ENCODE data around the gene NATD1. TPM values are rescaled to one million over a fixed set of nuclear protein-coding genes. Genes with fewer than 3 reads are reported as not detected.

The NATD1 gene
- total RNA-seq, 4 donors from 2014 or later, result 2.4 to 5.1 (median 3.2) TPM

DNA sequence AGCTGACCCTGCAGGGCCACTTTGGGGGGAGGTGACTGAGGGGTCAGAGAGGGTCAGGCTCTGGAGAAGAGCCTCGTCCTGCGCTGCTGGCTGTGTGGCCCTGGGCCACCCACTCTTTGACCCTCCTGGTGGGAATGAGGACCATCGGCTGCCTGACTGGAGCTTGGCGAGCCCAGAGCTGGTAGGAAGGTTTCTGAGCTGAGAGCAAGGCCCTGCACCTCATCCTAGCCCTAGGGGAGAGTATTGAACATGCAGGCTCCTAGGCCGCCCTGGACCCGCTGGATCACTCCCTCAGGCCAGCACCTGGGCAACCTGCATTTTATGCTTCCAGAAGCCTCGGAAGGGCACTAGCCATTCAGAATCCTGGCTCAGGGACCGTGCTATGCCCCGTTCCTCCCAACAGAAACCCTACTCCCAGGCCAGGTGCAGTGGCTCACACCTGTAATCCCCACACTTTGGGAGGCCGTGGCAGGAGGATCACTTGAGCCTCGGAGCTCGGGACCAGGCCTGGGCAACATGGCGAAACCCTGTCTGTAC lies 45.8 kb upstream of the NATD1 start:
- TF ChIP-seq CTCF (IDR thresholded peaks at IDR 0.05), result no peak
- no peak for TF ChIP-seq POLR2A (IDR thresholded peaks at IDR 0.05)
- H3K36me3 ChIP-seq, result peaks cover 28 to 68% (median 40%) of the 10 kb centered on the region in 3 donors
- intact Hi-C loops (cut with DNase I), result loop anchor here (10.0 kb wide), 1 partner anchor 1226 kb away; no protein-coding TSS in a partner anchor
- no peak overlapping the region for H3K4me3 ChIP-seq
- WGBS, 2 donors, result 74 to 84% methylated on average over 6 to 11 of the region's 13 CpGs
- no peak overlapping the region for H3K27ac ChIP-seq
- no peak for DNase-seq
- peaks cover 0 to 34% (median 8%) of the 10 kb centered on the region in 3 donors for H3K4me1 ChIP-seq
- no peaks in the 10 kb centered on the region for H3K9me3 ChIP-seq
- H3K27me3 ChIP-seq, result no peaks in the 10 kb centered on the region

- intact Hi-C loops (cut with DNase I), result loop anchor here (10.0 kb wide), 1 partner anchor 1226 kb away; no protein-coding TSS in a partner anchor
- WGBS, 2 donors, result 68 to 73% methylated on average over 18 of the region's 22 CpGs
- no peak overlapping the region for H3K27ac ChIP-seq
- H3K9me3 ChIP-seq, result no peaks in the 10 kb centered on the region
- DNase-seq, result no peak
- no peaks in the 10 kb centered on the region for H3K27me3 ChIP-seq
- peaks cover 0 to 41% (median 8%) of the 10 kb centered on the region in 3 donors for H3K4me1 ChIP-seq
- H3K36me3 ChIP-seq, result peaks cover 26 to 68% (median 33%) of the 10 kb centered on the region in 3 donors
- TF ChIP-seq CTCF (IDR thresholded peaks at IDR 0.05), result no peak
- no peak for TF ChIP-seq POLR2A (IDR thresholded peaks at IDR 0.05)
- no peak overlapping the region for H3K4me3 ChIP-seq
Observed at GRCh38 chr17:21298056-21298982, 45.1 kb upstream of the NATD1 start.

- no peak for DNase-seq
- Histone ChIP-seq H3K27ac (no peak overlapping the region), H3K4me3 (no peak overlapping the region), H3K4me1 (peaks cover 0 to 44% (median 8%) of the 10 kb centered on the region in 3 donors), H3K9me3 (no peaks in the 10 kb centered on the region), H3K27me3 (no peaks in the 10 kb centered on the region), H3K36me3 (peaks cover 26 to 65% (median 33%) of the 10 kb centered on the region in 3 donors)
- no peak for TF ChIP-seq CTCF (IDR thresholded peaks at IDR 0.05)
- no peak for TF ChIP-seq POLR2A (IDR thresholded peaks at IDR 0.05)
- intact Hi-C loops (cut with DNase I), result loop anchor here (10.0 kb wide), 1 partner anchor 1227 kb away; no protein-coding TSS in a partner anchor
- 46 to 62% methylated on average over 3 to 10 of the region's 10 CpGs for WGBS, 2 donors
Observed at GRCh38 chr17:21297597-21297996, 44.4 kb upstream of the NATD1 start.

DNA sequence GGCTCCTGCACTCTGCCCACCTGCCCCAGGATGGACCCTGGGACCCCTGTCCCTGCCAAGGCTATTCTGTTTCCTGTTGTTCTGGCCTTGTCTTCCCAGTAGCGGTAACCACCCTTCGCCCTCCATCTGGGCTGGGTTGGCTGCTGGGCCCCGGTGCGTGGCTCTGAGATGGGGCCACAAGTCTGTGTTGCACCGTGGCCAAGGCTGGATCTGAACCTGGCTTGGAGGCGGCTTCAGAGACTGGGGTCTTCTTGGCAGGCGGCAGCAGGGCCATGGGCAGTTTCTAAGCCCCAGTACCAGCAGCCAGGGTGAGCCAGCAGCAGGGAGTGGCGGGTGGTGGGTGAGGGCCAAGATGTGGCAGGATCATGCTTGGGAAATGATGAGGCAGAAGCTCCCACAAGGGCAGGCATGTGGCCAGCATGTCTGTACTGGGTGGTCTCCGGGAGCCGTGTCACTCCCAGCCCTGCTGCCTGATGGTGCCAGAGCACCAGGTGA lies 43.9 kb upstream of the NATD1 start:
- Histone ChIP-seq H3K4me3 (no peak overlapping the region), H3K27ac (no peak overlapping the region), H3K36me3 (peaks cover 21 to 65% (median 29%) of the 10 kb centered on the region in 3 donors), H3K4me1 (peaks cover 0 to 44% (median 8%) of the 10 kb centered on the region in 3 donors), H3K27me3 (no peaks in the 10 kb centered on the region), H3K9me3 (no peaks in the 10 kb centered on the region)
- WGBS, 2 donors, result 42 to 54% methylated on average over 5 to 10 of the region's 10 CpGs
- DNase-seq, result no peak
- TF ChIP-seq CTCF (IDR thresholded peaks at IDR 0.05) (no peak), POLR2A (IDR thresholded peaks at IDR 0.05) (no peak)
- intact Hi-C loops (cut with DNase I), result loop anchor here (10.0 kb wide), 1 partner anchor 1228 kb away; no protein-coding TSS in a partner anchor
